HG02642 (cell line): Measurements from ENCODE around the gene IFI35.
"Not testable (repeated sequence)": the region's sequence is repeated elsewhere in the genome, so short reads cannot be mapped to it uniquely, and the experiment has no call there.

ENCODE experiments used
- ATAC-seq: cut with Tn5 transposase; IDR thresholded peaks from one replicate; pipeline ENCODE4 v1.9.1; 2021; ENCODE audit warnings: mild to moderate bottlenecking; ENCODE audit not compliant: unreplicated experiment, poor library complexity

Gene IFI35

GRCh38 chr17:42997390-42997983 is 9.1 kb upstream of the IFI35 start:
- ATAC-seq, result no peak

- ATAC-seq, result peak; percentile 91
Observed at GRCh38 chr17:42997984-42998938, 8.3 kb upstream of the IFI35 start, which contains the start of gene RPL27. Gene RPL27, plus strand, starts transcription at chr17:42998419. Its CDS starts 332 bp downstream, at chr17:42998751.

- no peak for ATAC-seq
Observed at GRCh38 chr17:42999003-42999525, 7.5 kb upstream of the IFI35 start.

GRCh38 chr17:43000894-43001293 is 5.7 kb upstream of the IFI35 start:
- not testable (repeated sequence) for ATAC-seq

- ATAC-seq, result no peak
Observed at GRCh38 chr17:43003542-43004172, 2.9 kb upstream of the IFI35 start.

- no peak for ATAC-seq
Observed at GRCh38 chr17:43010667-43011308, 4.2 kb downstream of the IFI35 start.

- no peak for ATAC-seq
Observed at GRCh38 chr17:43011728-43012472, 5.3 kb downstream of the IFI35 start.

- ATAC-seq, result no peak
Observed at GRCh38 chr17:43013296-43013695, 6.7 kb downstream of the IFI35 start.

- ATAC-seq, result no peak
Observed at GRCh38 chr17:43014020-43014648, 7.5 kb downstream of the IFI35 start.

GRCh38 chr17:43014649-43015542 is 8.3 kb downstream of the IFI35 start:
- no peak for ATAC-seq

GRCh38 chr17:43015579-43015978 is 9.0 kb downstream of the IFI35 start:
- no peak for ATAC-seq

GRCh38 chr17:43016216-43016615 is 9.6 kb downstream of the IFI35 start:
- no peak for ATAC-seq

- ATAC-seq, result no peak
Observed at GRCh38 chr17:43018008-43018853, 11.6 kb downstream of the IFI35 start.

- ATAC-seq, result no peak
Observed at GRCh38 chr17:43018932-43019331, 12.3 kb downstream of the IFI35 start.

- no peak for ATAC-seq
Observed at GRCh38 chr17:43019418-43019817, 12.8 kb downstream of the IFI35 start.

- ATAC-seq, result no peak
Observed at GRCh38 chr17:43020030-43020621, 13.5 kb downstream of the IFI35 start.
